GM21515 (cell line): ENCODE results near the gene PKIG.
A peak's percentile ranks its signal among the peaks of the same experiment; 100 is the strongest.
"Not testable (repeated sequence)": the region's sequence is repeated elsewhere in the genome, so short reads cannot be mapped to it uniquely, and the experiment has no call there.

ENCODE experiments used
- ATAC-seq: cut with Tn5 transposase; IDR thresholded peaks from one replicate; pipeline ENCODE4 v1.9.1; 2021; ENCODE audit not compliant: unreplicated experiment

The PKIG gene

GRCh38 chr20:44571362-44571988, 10.9 kb upstream of the PKIG start:
- no peak for ATAC-seq

GRCh38 chr20:44572551-44573500, 9.6 kb upstream of the PKIG start:
- no peak for ATAC-seq

DNA sequence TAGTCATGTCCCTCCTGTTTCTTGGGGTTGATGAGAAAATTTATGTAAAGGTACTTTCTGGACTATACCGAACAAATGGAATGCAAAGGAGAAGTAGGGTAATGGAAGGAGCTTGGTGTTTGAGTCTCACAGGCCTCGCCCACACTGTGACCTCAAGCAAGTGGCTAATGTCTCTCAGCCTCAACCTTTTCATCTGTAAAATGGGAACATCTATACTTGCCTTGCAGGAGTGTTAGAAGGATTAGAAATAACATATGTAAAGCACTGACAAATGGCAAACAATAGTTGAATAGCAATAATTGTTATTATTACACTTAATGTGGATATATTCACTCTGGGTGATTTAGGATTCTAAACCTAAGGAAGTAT, 8.9 kb upstream of the PKIG start:
- no peak for ATAC-seq

- ATAC-seq: no peak
Observed at GRCh38 chr20:44574372-44574771, 8.0 kb upstream of the PKIG start.

GRCh38 chr20:44576297-44576696, 6.1 kb upstream of the PKIG start:
- ATAC-seq: no peak

GRCh38 chr20:44579313-44580081, 2.9 kb upstream of the PKIG start:
- no peak for ATAC-seq

- no peak for ATAC-seq
Observed at GRCh38 chr20:44580581-44581268, 1.7 kb upstream of the PKIG start.

DNA sequence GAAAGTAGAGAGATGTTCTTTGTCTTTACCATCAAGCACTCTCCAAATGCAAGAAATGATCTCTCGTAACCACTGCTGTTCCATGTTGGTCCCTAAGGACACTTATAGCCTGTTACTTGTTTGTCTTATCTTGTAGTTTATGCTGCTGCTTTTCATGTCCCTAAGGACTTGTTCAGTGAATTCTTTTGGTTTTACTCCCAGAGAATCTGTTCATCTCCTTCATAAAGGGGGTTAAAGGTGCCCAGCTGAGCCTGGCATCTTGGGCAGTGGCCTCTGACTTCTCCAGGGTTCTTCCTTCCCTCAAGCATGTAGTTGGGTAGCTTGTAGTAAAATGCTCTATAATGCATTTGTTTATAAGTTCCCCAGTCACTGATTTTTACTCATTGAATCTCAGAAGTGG, 864 bp upstream of the PKIG start:
- no peak for ATAC-seq

DNA sequence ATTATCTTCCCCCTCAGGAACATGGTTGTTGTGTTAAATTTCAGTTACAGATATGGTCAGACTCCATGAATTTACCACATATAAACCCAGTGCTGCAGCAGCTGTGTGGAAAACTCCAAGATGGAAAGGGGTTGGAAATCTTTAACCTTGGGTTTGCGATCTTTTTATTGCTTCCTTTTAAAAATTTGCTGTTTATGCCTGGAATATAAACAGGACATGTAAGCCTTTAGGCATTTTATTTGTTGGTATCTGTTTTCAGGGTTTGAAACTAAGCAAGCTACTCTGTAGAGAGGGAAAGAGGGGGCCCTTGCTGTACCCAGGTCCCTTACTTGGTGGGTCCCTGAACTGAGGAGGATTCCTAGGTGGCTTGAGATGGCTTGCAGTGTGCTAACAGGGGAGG, 778 bp downstream of the PKIG start:
- ATAC-seq: no peak

DNA sequence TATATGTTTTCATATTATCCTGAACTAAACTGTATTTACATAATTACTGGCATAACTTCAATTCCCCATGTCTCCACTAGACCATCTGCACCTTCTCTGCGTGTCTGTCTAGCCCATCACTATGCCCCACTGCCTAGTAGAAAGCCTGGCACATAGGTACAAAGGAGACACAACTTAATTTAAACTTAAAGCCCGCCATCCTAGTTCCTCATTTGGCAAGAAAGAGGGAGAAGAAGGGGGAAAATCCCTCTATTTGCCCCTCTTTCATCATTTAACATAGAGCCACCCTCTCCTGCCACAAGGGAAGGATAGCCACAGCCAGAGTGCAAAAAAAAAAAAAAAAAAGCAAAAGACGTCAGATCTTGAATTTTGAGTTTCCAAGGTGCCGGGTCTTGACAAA, 1.8 kb downstream of the PKIG start:
- no peak for ATAC-seq

GRCh38 chr20:44585057-44585963, 2.9 kb downstream of the PKIG start:
- ATAC-seq: no peak

GRCh38 chr20:44586289-44586911, 4.0 kb downstream of the PKIG start:
- peak; percentile 55 for ATAC-seq

DNA sequence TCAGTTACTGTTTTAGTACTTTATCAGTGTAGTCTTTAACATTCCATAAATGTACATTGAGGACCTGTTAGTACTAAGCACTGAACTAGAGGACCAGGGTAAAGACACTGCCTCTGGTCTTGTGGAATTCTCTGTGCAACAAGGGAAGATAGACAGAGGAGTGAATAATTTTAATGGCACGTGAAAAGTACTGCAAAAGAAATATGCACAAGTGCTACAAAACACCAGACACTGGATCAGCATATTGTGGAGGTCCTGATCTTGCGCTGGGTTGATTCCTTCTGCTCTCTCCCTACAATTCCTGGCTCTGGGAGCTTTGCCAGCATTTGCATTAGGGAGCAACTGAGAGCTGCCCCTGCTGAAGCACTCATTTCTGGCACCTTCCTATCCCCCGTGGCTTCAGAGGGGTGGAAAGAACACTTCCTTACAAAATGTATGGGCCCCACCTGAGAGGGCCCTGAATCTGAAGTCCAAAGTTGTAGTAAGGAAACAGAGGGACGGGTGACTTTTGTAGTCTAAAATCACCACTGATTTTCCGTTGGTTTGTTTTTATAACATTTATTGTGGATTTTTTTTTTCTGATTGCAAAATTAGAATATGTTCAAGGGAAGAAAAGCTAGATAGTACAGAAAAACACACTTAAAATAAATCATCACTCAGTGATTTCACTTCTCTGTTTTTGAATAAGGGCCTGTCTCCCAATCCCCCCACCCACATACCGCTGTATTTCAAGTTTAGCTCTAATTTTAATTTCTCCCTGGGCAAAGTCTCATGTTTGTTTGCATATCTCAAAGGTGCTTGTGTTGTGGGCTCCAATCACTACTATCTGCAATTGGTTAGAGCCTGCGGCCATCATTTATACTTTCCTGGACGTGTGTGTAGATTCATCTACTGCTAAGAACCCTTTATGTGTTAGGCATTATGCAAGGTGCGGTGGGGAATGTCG, 4.9 kb downstream of the PKIG start:
- ATAC-seq: no peak

GRCh38 chr20:44588321-44588720, 5.9 kb downstream of the PKIG start:
- not testable (repeated sequence) for ATAC-seq

GRCh38 chr20:44589537-44589936, 7.2 kb downstream of the PKIG start:
- ATAC-seq: no peak

- ATAC-seq: no peak
Observed at GRCh38 chr20:44590980-44591778, 8.8 kb downstream of the PKIG start.

DNA sequence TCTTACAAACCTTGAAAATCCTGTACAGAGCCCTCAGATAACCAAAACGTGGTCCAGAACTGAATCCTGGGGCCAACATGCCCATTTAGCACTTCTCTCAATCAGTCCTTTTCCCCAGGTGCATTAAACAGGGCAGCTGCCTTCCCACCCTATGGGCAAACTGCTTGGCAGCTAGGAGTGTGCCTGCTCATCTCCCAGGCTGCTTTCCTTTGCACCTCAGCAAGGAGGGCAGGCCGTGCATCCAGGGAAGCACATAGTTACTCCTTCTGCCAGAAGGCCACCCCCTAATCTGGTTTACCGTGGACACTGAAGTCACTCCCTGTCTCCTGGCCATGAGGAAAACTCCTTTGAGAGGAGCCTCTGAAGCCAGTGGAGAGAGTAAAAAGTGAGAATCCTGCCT, 10.0 kb downstream of the PKIG start:
- ATAC-seq: no peak

GRCh38 chr20:44593751-44594150, 11.4 kb downstream of the PKIG start:
- no peak for ATAC-seq
